Right renal cortex interstitium (tissue), 3 donors: Measurements from ENCODE around the gene ZBTB9. TPM values are rescaled to one million over a fixed set of nuclear protein-coding genes. Genes with fewer than 3 reads are reported as not detected.

Source experiments
- polyA plus RNA-seq, 3 donors: library from polyadenylated mRNA; unstranded; fragments of 120-200 nt; gene quantifications; one replicate each; pipeline ENCODE4 v1.2.1, GENCODE V29; 2013; ENCODE audit not compliant: insufficient read length in 3 of 3

ZBTB9 gene
- polyA plus RNA-seq, 3 donors: 16.3 to 17.9 (median 16.7) TPM

Other genes starting within 250 kb of the ZBTB9 start
- gene HSD17B8, start 249.9 kb upstream of the ZBTB9 start, polyA plus RNA-seq: 10 to 100 TPM; 22.8 to 29.1 (median 23.5) TPM
- gene RING1, start 246.1 kb upstream of the ZBTB9 start, polyA plus RNA-seq: 10 to 100 TPM; 52.5 to 55.4 (median 53.8) TPM
- 10 to 100 TPM; 58.1 to 82.9 (median 75.3) TPM for gene VPS52, start 182.7 kb upstream of the ZBTB9 start, polyA plus RNA-seq
- 1,000 to 10,000 TPM; 3,550 to 3,817 (median 3,658) TPM for gene RPS18, start 182.5 kb upstream of the ZBTB9 start, polyA plus RNA-seq
- 1 to 10 TPM; 3.4 to 4.1 (median 4.0) TPM for gene B3GALT4, start 177.5 kb upstream of the ZBTB9 start, polyA plus RNA-seq
- 10 to 100 TPM; 60.3 to 63.4 (median 60.7) TPM for gene WDR46, start 165.3 kb upstream of the ZBTB9 start, polyA plus RNA-seq
- 10 to 100 TPM; 78.6 to 83.4 (median 79.5) TPM for gene PFDN6, start 165.0 kb upstream of the ZBTB9 start, polyA plus RNA-seq
- gene RGL2, start 155.6 kb upstream of the ZBTB9 start, polyA plus RNA-seq: 10 to 100 TPM; 90.8 to 95.5 (median 95.4) TPM
- gene TAPBP, start 140.5 kb upstream of the ZBTB9 start, polyA plus RNA-seq: 10 to 100 TPM; 29.9 to 32.4 (median 31.7) TPM
- 10 to 100 TPM; 23.6 to 25.4 (median 23.8) TPM for gene ZBTB22, start 136.8 kb upstream of the ZBTB9 start, polyA plus RNA-seq
- gene DAXX, start 131.6 kb upstream of the ZBTB9 start, polyA plus RNA-seq: 10 to 100 TPM; 65.4 to 67.2 (median 66.5) TPM
- 10 to 100 TPM; 34.2 to 43.3 (median 41.2) TPM for gene KIFC1, start 62.8 kb upstream of the ZBTB9 start, polyA plus RNA-seq
- gene PHF1, start 43.6 kb upstream of the ZBTB9 start, polyA plus RNA-seq: 10 to 100 TPM; 60.3 to 65.1 (median 62.1) TPM
- gene CUTA, start 36.5 kb upstream of the ZBTB9 start, polyA plus RNA-seq: 100 to 1,000 TPM; 213 to 246 (median 227) TPM
- 10 to 100 TPM; 22.1 to 27.2 (median 24.0) TPM for gene SYNGAP1, start 34.5 kb upstream of the ZBTB9 start, polyA plus RNA-seq
- gene BAK1, start 125.7 kb downstream of the ZBTB9 start, polyA plus RNA-seq: 10 to 100 TPM; 22.0 to 24.4 (median 23.7) TPM
- gene ITPR3, start 166.7 kb downstream of the ZBTB9 start, polyA plus RNA-seq: 1 to 10 TPM; 7.5 to 8.1 (median 7.6) TPM